HepG2 (cell line): ENCODE data around the gene DLG5. TPM values are rescaled to one million over a fixed set of nuclear protein-coding genes. Genes with fewer than 3 reads are reported as not detected.

ENCODE experiments used
- CBX5 ChIP-seq: sonication (generic); formaldehyde crosslinking; IDR thresholded peaks from 2 replicates; pipeline ENCODE4 v1.4.0; 2020; ENCODE audit warnings: missing genetic modification reagents, borderline replicate concordance
- CHD4 ChIP-seq: fragments of 200-600 bp; sonication (generic); IDR thresholded peaks from 2 replicates; pipeline ENCODE4 v1.7.0; 2017; ENCODE audit warnings: mild to moderate bottlenecking, low read length, borderline replicate concordance
- ELF3 ChIP-seq: IDR thresholded peaks from 2 replicates; pipeline ENCODE4 v1.6.1; 2016; ENCODE audit warnings: missing genetic modification reagents, missing compliant biosample characterization
- HNRNPL ChIP-seq: fragments of 200-400 bp; formaldehyde crosslinking; IDR thresholded peaks from 2 replicates; pipeline ENCODE4 v1.6.1; 2017; ENCODE audit warnings: mild to moderate bottlenecking, low read depth, low read length
- KDM3A ChIP-seq: IDR thresholded peaks from 2 replicates; pipeline ENCODE4 v1.6.1; 2018; ENCODE audit warnings: low read depth, missing compliant biosample characterization
- MLX ChIP-seq: IDR thresholded peaks from 2 replicates; pipeline ENCODE4 v1.6.1; 2016
- NFAT5 ChIP-seq: sonication (generic); formaldehyde crosslinking; IDR thresholded peaks from 2 replicates; pipeline ENCODE4 v1.4.0; 2020; ENCODE audit warnings: missing genetic modification reagents
- NR3C1 ChIP-seq: sonication (generic); formaldehyde crosslinking; IDR thresholded peaks from 2 replicates; pipeline ENCODE4 v1.4.0; 2020; ENCODE audit warnings: missing genetic modification reagents
- SKIL ChIP-seq: sonication (generic); formaldehyde crosslinking; IDR thresholded peaks from 2 replicates; pipeline ENCODE4 v1.8.0; 2022; ENCODE audit warnings: missing genetic modification reagents, mild to moderate bottlenecking, moderate library complexity, borderline replicate concordance
- TAF15 ChIP-seq: fragments of 200-400 bp; formaldehyde crosslinking; IDR thresholded peaks from one replicate; pipeline ENCODE4 v1.6.1; 2018; ENCODE audit warnings: mild to moderate bottlenecking, low read depth, low read length; ENCODE audit not compliant: poor library complexity, severe bottlenecking
- ZBTB25 ChIP-seq: IDR thresholded peaks from 2 replicates; pipeline ENCODE4 v1.6.1; 2018; ENCODE audit warnings: missing genetic modification reagents
- ZMYM3 ChIP-seq: sonication (generic); formaldehyde crosslinking; IDR thresholded peaks from 2 replicates; pipeline ENCODE4 v1.5.1; 2020; ENCODE audit warnings: mild to moderate bottlenecking, missing genetic modification reagents
- ZNF18 ChIP-seq: sonication (generic); formaldehyde crosslinking; IDR thresholded peaks from 2 replicates; pipeline ENCODE4 v1.8.0; 2022; ENCODE audit warnings: mild to moderate bottlenecking, missing genetic modification reagents; ENCODE audit not compliant: insufficient replicate concordance
- ZNF205 ChIP-seq: IDR thresholded peaks from 2 replicates; pipeline ENCODE4 v1.6.1; 2018; ENCODE audit warnings: missing biosample characterization, missing genetic modification reagents
- ZNF253 ChIP-seq: sonication (generic); formaldehyde crosslinking; IDR thresholded peaks from 2 replicates; pipeline ENCODE4 v1.8.0; 2022; ENCODE audit warnings: mild to moderate bottlenecking, missing genetic modification reagents, borderline replicate concordance
- ZNF44 ChIP-seq: sonication (generic); formaldehyde crosslinking; IDR thresholded peaks from 2 replicates; pipeline ENCODE4 v1.5.1; 2020; ENCODE audit warnings: mild to moderate bottlenecking, missing genetic modification reagents
- ZNF607 ChIP-seq: sonication (generic); formaldehyde crosslinking; IDR thresholded peaks from 2 replicates; pipeline ENCODE4 v1.5.1; 2020; ENCODE audit warnings: missing genetic modification reagents, mild to moderate bottlenecking, borderline replicate concordance
- ZNF652 ChIP-seq: IDR thresholded peaks from 2 replicates; pipeline ENCODE4 v1.6.1; 2016; ENCODE audit warnings: low read depth, borderline replicate concordance
- ZNF839 ChIP-seq: sonication (generic); formaldehyde crosslinking; IDR thresholded peaks from 2 replicates; pipeline ENCODE4 v1.4.0; 2020; ENCODE audit warnings: missing genetic modification reagents, mild to moderate bottlenecking, borderline replicate concordance
- polyA plus RNA-seq, 8 experiments: library from polyadenylated mRNA; depleted of rRNA in 3 of 8; stranded (reverse) in 7 of 8; unstranded in 1 of 8; fragments of >200 nt; fragmentation: Illumina TruSeq in 4 of 8; extraction: Trizol in 4 of 8; gene quantifications; 2 replicates each; pipeline versions ENCODE4 v1.2.1 to v1.2.3, GENCODE V29; 2011 to 2016; ENCODE audit warnings: low read depth in 4 of 8, missing spikeins in 1 of 8, mixed read lengths in 1 of 8; ENCODE audit not compliant: insufficient read depth in 1 of 8
- total RNA-seq, 5 experiments: library from RNA; depleted of rRNA; stranded (reverse); fragments of >200 nt; fragmentation: Illumina TruSeq; extraction: Trizol; gene quantifications; 2 replicates each; pipeline ENCODE4 v1.2.3, GENCODE V29; 2016; ENCODE audit warnings: low read depth in 1 of 5

DLG5 gene
- total and polyA plus RNA-seq, 2 of the 13 experiments (the other 11 are each of a cell fraction or from before 2014, with no cell fraction given) = 15.5 to 18.2 TPM

GRCh38 chr10:77909749-77910375 lies 16.7 kb downstream of the DLG5 start (continued):
- TF ChIP-seq NR3C1 (CRISPR knock-in tag) = no peak
- TF ChIP-seq MLX (CRISPR knock-in tag) = no peak
- no peak for TF ChIP-seq ZNF18 (CRISPR knock-in tag)
- TF ChIP-seq CBX5 (CRISPR knock-in tag) = no peak
- no peak for TF ChIP-seq SKIL (CRISPR knock-in tag)
- TF ChIP-seq ZNF652 (CRISPR knock-in tag) = no peak
- no peak for TF ChIP-seq ZNF839 (CRISPR knock-in tag)
- no peak for TF ChIP-seq ZNF607
- peak; percentile 67; the same call in 1 of the 2 replicates for TF ChIP-seq KDM3A (CRISPR knock-in tag)
- peak; percentile 65 for TF ChIP-seq ZMYM3 (CRISPR knock-in tag)
- 0 out of 2 replicates have a peak, but pooled peaks have one; percentile 22 for TF ChIP-seq ZBTB25 (CRISPR knock-in tag)
- TF ChIP-seq ZNF205 (CRISPR knock-in tag) = no peak
- no peak for TF ChIP-seq HNRNPL
- TF ChIP-seq NFAT5 = no peak
- TF ChIP-seq ZNF44 (CRISPR knock-in tag) = no peak
- peak; percentile 51; the same call in 1 of the 2 replicates for TF ChIP-seq ELF3 (CRISPR knock-in tag)
- no peak for TF ChIP-seq ZNF253 (CRISPR knock-in tag)
- TF ChIP-seq CHD4 = no peak; the same call in 1 of the 2 replicates
- no peak for TF ChIP-seq TAF15
